ENCODE results near the gene PLCB1.

The PLCB1 gene

DNA sequence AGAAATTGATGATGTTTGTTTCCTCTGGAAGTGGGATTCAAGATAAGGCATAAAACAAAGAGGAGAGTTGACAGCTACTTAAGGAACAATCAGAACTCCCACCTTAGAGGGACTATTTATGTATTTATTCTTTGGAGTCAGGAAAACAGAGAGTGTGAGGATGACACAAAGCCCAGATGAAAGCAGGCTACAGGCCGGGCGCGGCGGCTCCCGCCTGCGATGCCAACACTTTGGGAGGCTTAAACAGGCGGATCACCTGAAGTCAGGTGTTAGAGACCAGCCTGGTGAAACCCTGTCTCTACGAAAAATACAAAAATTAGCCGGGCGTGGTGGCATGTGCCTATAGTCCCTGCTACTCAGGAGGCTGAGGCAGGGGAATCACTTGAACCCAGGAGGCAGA is 543.8 kb downstream of the PLCB1 start:
- no peak for DNase-seq

DNA sequence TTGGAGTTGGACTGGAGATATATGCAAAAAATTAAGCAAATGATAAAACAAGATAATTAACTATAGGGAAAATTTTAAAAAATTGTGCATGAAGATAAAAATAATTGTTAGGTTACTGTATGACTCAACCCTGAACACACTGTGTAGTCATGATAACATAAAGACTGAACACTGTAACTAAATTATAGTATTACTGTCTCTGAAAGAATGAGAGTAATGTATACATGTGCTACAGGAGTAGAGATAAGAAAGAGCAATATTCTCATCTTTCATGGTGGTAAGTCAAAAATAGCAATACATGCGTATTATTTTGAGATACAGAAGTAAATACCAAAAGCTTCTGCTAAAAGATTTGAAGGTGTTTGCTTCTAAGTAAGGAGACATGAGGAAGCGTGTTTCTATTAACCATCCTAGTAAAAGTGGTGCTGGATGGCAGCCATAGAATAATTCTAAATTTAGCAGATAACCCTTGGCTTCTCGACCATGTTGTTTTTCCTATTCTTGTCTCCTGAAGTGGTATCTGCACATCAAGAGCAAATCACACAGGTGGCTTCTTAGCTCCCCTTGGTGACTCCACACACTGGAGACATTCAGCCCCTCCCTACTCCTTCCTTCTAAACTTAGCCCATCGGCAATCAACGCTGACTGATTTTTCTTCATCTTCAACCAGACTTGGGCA is 546.2 kb downstream of the PLCB1 start:
- no peak for DNase-seq

DNA sequence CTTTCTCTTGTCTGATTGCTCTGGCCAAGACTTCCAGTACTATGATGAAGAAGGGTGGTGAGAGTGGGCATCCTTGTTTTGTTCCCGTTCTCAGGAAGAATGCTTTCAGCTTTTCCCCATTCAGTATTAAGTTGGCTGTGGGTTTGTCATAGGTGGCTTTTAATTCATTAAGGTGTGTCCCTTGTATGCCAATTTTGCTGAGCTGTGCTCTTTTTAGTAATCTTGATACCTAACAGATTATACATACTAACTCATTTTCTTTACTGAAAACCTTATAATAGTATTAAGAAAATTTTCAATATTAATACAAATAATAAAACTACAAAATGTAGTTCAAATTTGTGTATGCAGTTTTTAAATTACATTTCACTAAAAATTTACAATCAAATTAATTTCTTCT is 557.3 kb downstream of the PLCB1 start:
- DNase-seq, result no peak

DNA sequence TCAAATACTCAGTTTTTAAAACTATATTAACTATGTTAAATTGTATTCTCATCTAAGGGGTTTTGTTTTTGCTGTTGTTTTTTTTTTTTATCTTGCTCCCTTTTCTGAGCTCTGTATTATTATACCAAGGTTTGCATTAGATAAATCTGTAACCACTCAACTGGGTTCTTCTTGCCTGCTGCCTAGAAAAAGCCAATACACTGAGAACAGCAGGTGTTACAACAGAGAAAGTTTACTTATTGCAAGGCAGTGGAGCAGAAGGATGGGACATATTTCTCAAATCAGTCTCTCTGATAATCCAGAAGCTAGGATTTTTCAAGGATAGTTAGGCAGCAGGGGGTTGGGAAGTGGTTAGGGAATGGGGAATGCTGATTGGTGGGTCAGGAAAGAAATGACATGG is 558.0 kb downstream of the PLCB1 start:
- no peak for DNase-seq

DNA sequence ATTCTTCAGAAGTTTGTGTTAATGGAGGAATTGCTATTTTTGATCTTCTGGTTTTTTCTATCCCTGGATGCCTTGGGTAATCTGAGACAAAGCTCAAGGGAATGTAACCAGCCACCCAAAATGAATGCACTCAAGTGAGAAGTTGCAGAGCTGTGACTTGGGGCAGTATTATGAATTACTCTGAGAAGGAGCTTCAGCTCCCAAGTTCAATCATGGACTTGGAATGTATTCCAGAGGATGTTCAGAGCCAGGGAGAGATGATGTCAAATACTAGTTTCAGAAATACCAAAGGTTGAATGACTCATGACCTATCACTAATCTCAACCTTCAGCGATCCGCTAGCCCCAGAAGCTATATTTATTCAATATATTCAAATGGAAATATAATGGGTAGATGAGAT is 561.6 kb downstream of the PLCB1 start:
- DNase-seq, result no peak

DNA sequence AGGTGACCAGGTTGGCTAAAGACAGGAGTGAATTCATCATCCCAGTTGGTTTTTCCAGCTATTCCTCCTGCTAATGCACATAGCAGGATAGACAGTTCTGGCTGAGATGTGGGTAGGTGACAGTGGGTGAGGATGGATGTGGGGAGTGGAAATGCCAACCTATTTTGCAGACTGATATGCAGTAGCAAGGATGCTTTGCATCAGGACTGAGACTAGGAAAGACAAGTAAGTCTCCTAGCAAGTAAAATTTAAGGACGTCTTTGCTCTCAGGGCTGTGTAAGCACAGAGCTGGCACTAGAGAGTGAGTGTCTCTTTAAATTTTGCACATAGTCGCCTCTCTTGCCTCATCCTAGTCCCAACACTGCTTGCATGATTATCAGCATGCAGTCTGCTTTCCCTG is 568.7 kb downstream of the PLCB1 start:
- DNase-seq, result no peak

DNA sequence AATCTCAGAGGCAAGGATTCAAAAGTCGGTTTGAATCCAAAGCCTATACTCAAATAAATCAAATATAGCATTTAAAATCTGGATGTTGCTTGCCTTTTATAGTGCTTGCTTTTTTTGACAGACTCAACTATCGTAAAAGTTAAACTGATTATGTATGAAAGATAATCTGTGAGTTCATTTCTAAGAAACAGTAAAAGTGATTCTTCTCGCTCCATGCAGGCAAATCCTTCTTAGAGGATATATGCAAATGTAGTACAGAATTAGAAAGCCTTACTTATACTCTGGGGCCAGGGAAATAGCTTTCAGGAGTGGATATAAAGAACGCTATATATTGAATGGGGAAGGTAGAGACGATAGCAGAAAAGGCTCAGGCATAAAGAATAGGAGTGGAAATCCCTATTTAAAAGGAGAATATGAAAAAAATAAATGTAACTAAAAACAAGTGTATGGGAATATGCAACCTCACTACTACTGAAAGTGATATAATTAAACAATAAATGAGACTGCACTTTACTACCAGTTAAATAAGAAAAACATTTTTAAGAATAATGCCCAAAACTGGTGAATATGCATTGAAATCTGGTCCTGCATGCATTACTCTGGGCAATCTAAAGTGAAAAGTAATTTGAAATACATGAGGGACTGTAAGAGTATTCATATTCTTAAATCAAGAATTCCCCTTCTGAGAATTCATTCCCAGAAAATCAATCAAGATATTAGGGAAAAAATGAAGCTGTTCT is 575.1 kb downstream of the PLCB1 start:
- DNase-seq, result no peak

DNA sequence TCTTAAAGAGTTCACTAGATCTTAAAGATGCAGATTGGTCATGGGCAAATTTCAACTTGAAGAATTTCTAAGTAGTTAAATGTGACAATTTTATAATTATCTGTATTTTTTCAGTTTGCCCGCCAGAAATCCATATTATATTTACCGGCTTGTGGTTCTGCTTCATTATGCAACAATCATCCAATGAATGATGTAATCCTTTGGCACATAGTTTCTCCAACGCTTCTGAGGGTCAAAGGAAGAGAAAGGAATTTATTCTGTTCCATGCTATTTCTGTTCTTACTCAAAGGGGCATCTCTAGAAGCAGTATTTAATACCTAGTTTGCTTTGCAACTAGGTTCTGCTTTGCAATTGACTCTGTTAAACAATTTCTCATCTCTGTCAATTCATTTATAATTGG is 577.6 kb downstream of the PLCB1 start:
- no peak for DNase-seq

DNA sequence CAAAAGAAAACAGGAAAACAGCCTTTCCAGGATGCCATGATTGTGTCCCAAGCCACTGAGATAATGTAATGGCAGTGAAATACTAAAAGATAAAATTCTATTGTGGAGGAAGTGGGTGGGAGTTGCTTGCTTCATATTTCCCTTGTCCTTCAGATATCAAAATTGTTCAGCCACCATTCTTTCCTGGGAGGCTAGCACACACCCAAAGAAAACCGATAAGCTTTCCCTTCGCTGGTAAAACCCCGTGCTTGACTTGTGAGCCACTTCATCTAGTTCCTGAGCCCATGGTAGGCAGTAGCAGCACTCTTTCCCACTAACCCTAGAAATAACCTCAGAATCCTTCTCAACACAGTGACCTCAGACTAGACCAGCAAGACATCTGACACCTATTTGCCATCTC is 579.4 kb downstream of the PLCB1 start:
- no peak for DNase-seq

DNA sequence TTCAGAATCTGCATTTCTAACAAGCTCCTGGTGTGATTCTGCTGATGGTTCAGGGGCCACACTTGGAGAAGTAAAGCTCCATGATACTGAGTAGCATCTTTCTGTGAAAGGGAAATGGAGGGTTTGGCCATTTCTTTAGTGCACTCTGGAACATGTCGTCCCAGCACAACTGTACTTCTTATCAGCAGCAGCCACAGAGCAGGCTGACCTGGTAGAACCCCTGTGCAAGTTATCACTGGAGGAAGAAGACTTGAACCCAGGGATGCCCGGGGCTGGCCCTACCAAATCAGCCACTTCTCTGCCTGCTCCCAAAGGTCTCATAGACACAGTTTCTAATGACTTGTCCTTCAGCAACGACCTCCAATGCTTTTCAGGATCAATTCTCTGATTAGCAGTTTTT is 582.1 kb downstream of the PLCB1 start:
- no peak for DNase-seq

DNA sequence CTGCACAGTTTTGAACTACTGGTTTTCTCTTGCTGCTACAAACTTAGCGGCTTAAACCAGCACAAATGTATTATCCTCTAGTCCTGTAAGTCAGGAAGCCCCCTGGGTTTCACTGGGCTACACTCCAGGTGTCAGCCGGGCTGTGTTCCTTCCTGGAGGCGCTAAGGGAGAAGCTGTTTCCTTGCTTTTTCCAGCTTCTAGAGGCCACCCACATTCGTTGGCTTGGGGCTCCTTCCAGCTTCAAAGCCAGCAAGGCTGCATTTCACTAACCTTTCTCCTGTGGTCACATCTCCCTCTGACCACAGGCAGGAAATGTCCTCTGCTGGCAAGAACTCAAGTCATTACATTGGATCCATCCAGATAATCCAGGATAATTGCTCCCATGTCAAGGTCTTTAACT is 586.2 kb downstream of the PLCB1 start:
- DNase-seq, result no peak

DNA sequence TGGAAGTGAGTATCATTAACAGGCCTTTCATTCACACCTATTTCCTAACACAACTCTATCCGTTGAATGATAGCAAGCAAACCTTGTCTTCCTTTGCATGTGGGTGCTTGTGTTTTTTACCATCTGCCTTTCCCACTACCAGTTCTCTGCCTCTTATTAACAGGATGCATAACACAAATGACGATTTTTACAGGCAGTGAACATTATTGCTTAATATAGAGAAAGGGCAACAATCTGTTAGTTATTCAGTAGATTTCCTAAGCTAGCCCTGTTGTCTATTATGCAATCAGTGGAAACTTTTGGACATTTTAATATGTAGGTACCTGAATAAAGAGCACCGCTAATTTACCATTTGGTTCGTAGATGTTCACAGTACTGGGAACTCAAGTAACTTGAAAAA is 588.0 kb downstream of the PLCB1 start:
- no peak for DNase-seq

DNA sequence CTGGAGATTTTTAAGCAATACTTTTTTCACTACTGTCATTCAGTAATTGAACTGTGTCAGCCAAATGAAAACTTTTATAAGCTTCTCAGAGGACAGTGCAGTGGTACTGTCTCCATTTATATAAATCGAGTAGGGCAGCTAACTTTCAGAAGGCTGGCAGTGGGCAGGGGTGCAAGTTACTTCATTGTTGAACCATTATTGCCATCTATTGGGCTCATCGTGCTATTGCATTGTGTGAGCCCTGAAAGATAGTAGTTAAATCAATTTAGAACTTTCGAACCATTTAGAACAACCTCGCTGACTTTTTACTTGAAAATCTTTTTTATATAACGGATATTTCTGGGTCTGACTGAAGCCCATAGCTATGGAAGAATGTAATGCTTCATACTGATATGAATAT is 589.0 kb downstream of the PLCB1 start:
- DNase-seq, result peak; percentile 56 to 84 (median 68)

DNA sequence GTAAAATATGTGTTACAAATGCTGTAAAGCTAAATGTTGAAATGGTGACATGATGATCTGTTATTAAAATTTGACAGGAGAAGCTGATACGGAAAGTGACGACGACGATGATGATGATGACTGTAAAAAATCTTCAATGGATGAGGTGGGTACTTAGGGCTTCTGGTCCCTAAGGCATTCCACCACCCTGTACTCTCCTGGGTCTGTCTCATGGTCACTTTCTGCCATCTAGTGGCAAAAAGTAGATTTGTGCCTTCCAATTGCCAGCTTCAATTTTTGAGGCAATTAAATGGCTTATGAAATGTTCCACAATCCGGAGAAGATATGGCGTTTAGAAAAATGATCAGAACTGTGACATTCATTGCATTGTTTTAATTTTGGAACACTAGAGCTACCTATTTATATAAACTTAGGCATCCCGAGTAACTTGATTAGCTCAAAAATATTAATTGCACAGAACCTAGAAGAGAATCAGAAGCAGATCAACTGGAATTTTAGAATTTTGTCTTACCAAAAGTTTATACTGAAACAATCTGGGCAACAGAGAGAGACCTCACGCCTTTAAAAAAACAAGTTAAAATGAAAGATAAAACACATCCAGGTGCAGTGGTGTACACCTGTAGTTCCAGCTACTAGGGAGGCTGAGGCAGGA is 590.3 kb downstream of the PLCB1 start:
- DNase-seq, result peak; percentile 58 to 89 (median 80)

DNA sequence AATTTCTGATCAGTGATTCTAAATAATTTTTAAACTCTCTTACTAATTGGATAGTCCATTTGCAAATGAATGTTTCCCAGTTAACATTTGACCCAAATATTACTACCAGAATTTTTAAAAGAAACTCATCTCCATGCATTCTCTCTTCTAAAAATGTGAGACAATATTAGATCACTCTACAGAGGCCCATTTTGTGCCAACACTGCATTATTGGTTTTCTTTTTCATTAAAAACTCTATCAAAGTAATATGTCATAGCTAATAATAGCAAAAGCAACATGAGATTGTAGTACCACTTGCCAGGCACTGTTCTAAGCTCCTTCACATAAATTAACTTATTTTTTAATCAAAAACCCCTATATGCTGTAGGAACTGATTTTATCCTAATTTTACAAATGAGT is 591.2 kb downstream of the PLCB1 start:
- no peak for DNase-seq

DNA sequence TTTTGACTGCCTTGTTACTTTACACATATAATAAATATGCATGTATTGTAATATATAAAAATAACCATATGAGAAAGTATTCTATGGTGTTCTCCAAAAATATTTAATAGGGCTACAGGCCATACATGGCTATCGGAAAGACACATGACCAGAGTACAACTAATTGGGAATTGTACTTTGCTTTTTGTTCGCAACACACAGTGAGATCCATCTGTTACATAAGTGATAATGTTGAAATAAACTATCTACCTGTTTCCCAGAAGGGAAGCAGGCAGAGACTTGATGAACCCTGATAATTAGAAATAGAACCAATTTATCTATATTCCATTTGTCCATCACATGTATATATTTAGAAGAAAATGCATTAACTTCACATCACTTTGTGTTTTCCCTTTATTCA is 592.8 kb downstream of the PLCB1 start:
- no peak for DNase-seq

DNA sequence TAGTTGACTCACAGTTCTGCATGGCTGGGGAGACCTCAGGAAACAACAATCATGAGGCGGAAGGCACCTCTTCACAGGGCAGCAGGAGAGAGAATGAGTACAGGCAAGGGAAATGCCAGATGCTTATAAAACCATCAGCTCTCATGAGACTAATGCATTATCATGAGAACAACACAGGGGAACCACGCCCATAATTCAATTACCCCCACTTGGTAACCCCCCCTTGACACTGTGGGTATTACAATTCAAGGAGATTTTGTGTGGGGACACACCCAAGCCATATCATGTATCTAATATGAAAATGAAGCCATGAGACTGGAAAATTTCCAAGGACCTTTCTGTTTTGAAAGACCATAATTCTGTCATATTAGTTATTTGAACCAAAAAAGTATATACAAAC is 594.4 kb downstream of the PLCB1 start:
- no peak for DNase-seq

DNA sequence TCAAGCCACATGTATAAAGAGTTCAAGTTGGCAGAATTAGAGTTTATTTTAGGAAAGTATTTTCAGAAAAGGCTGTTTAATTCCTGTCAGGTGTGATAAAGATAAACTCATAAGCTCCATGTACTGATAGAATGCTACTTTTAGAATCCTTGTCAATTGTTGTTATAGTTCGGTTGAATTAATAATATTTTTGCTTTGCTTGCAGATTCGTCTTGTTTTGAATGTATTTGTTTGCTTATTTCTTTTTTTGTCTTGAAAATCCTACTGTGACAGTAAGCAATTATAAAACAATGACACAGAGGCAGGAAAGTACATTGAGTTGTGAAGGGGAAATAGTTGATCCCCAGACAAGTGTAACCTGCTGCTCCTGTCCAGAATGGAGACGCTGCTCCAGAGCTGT is 602.9 kb downstream of the PLCB1 start:
- DNase-seq, result no peak

DNA sequence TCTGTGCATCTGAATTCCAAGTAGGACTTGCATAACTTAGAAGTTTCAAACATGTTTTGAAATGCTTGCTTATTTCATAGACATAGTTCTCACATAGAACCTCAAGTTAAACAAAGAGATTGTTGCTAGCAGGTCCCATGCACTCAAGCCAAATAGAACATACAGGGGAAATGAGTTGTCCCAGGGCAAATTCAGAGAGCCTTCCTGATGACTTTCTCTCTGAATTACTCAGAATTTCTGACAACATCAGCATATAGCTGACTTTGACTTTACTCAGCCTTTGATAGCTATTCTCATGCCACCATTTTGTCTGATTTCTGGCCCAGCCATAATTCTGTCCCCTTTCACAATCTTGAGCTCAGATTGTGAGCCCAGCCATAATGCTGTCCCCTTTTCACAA is 603.6 kb downstream of the PLCB1 start:
- DNase-seq, result no peak

DNA sequence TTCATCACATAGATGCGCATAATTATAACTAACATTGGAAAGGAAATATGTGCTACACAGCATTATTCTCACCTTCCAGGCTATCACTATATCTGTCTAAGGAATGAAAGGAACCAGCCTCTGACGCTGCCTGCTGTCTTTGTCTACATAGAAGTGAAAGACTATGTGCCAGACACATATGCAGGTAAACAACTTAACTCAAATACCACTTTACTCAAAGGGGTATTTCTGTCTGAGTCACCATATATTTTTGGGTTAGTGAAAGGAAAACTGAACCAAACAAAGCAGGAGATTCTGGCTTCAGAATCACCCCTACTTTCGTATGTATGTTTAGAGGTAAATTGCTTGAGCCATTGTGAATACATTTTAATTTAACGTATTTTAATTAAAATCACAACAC is 608.2 kb downstream of the PLCB1 start:
- DNase-seq, result no peak

DNA sequence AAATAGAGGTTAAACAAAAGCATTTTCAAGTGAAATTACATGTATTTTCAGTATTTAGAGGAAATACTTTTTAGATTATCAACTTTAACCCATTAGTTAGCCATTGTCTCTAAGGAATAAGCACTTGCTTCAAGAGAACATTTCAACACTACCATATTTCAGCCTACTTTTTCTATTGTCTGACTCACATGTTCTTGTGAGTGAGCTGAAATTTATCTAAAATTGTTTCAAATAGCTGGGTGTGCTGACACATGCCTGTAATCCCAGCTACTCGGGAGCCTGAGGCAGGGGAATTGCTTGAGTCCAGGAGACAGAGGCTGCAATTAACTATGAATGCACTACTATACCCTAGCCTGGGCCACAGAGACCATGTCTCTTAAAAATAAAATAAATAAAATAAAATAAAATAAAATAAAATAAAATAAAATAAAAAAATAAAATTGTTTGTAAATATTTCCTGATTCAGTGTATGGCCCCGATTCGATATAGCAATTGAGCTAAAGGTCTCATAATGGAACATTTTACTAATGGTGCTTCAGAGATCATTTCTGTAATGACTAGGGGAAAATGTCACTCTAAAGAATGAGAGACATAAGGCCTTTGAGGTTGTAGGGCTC is 612.3 kb downstream of the PLCB1 start:
- DNase-seq, result no peak

DNA sequence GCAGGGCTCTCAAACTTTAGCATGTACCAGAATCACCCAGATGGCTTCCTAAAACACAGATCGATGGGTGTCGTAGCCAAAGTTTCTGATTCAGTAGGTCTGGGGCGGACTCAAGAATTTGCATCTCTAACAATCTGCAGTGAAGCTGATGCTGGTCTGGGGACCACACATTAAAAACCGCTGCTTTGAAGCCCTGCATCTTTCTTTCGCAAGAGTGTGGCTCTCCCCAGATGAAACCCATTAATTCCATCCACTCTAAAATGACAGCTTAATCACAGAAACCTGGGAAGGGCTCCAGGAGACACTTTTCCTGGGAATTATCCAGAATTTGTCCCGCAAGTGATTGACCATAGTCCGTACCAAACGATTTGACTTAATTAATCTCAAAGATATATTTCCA is 617.0 kb downstream of the PLCB1 start:
- peak in 1 of 3 experiments; percentile 28 for DNase-seq

DNA sequence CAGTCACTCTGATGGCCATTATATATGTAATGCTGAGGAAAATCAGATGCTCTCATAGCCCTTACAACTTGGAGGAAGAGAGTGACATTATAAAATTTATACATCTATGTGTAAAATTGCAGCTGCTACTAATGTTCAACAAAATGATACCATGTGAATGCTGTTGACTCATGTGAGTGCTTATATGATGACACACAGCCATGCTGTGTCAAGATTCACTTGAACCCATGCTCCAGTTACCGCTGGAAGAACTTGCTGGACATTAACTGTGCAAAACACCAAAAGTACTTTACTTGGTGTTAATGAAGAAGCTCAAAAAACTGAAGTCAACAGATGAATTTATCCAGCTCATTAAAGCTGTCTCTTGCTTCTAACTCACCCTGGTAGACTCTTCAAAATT is 617.9 kb downstream of the PLCB1 start:
- no peak for DNase-seq

Measured in NCI-H1417 (cell line).